22Rv1 (cell line): ENCODE results near the gene XAB2.
A peak's percentile ranks its signal among the peaks of the same experiment; 100 is the strongest.

ENCODE experiments used
- H3K27ac ChIP-seq: fragments of 450-650 bp; 2 replicates; pipeline ENCODE4 v1.5.1; 2017
- CTCF ChIP-seq: fragments of 450-650 bp; IDR thresholded peaks from 2 replicates; pipeline ENCODE4 v1.5.1; 2017; ENCODE audit warnings: mild to moderate bottlenecking
- ZFX ChIP-seq: fragments of 450-650 bp; IDR thresholded peaks from 2 replicates; pipeline ENCODE4 v1.6.1; 2017; ENCODE audit warnings: antibody characterized with exemption, borderline replicate concordance

XAB2 gene

GRCh38 chr19:7648265-7649014, 19.1 kb upstream of the XAB2 start:
- TF ChIP-seq CTCF: no peak
- no peak for TF ChIP-seq ZFX
- no peak overlapping the region for H3K27ac ChIP-seq

GRCh38 chr19:7647156-7647555, 17.8 kb upstream of the XAB2 start:
- H3K27ac ChIP-seq: no peak overlapping the region
- no peak for TF ChIP-seq CTCF
- TF ChIP-seq ZFX: no peak

GRCh38 chr19:7646426-7646700, 17.0 kb upstream of the XAB2 start:
- no peak overlapping the region for H3K27ac ChIP-seq
- TF ChIP-seq ZFX: no peak
- TF ChIP-seq CTCF: no peak

- no peak overlapping the region for H3K27ac ChIP-seq
- TF ChIP-seq CTCF (no peak), ZFX (no peak)
Observed at GRCh38 chr19:7645656-7646425, 16.5 kb upstream of the XAB2 start.

- TF ChIP-seq CTCF (no peak), ZFX (no peak)
- peak overlapping the region; percentile 48; the same call in 1 of the 2 replicates for H3K27ac ChIP-seq
Observed at GRCh38 chr19:7645163-7645562, 15.8 kb upstream of the XAB2 start.

- peak overlapping the region; percentile 48 for H3K27ac ChIP-seq
- TF ChIP-seq CTCF (no peak), ZFX (no peak)
Observed at GRCh38 chr19:7644550-7644877, 15.2 kb upstream of the XAB2 start.

- peak overlapping the region; percentile 48 for H3K27ac ChIP-seq
Observed at GRCh38 chr19:7643629-7644549, 14.5 kb upstream of the XAB2 start.
